ENCODE data around the gene DIPK1B. TPM values are rescaled to one million over a fixed set of nuclear protein-coding genes. Genes with fewer than 3 reads are reported as not detected.

DIPK1B gene
- total RNA-seq, 1 experiment from 2014 or later, result 4.0 TPM

GRCh38 chr9:136693135-136693489 is 19.3 kb upstream of the DIPK1B start:
- CTCF ChIA-PET, result interaction anchor here (0.5 to 1.1 kb wide), 4 partner anchors 22 to 600 kb away, joined by 3 to 9 read pairs (median 3); no protein-coding TSS in a partner anchor
- no TSS peak for BruUV-seq (replicated peaks)
- H3K9me3 Mint-ChIP-seq (ENCODE audit: low read depth, unreplicated experiment), result no peaks in the 10 kb centered on the region
- peaks cover 18% of the 10 kb centered on the region for H3K36me3 Mint-ChIP-seq (ENCODE audit: insufficient read depth, unreplicated experiment)
- H3K27me3 Mint-ChIP-seq (ENCODE audit: unreplicated experiment), result no peaks in the 10 kb centered on the region
- intact Hi-C loops (cut with micrococcal nuclease; ENCODE audit: unreplicated experiment), result no loop called here
- no peak for TF ChIP-seq CTCF (IDR thresholded peaks at IDR 0.05; ENCODE audit: unreplicated experiment)
- no peak overlapping the region for H3K27ac Mint-ChIP-seq (ENCODE audit: unreplicated experiment)
- H3K4me1 Mint-ChIP-seq (ENCODE audit: low read depth, unreplicated experiment), result peaks cover 36% of the 10 kb centered on the region
- no peak overlapping the region for H3K4me3 Mint-ChIP-seq (ENCODE audit: low read depth, unreplicated experiment)
- DNase-seq, result no peak

- Mint-ChIP-seq H3K27ac (ENCODE audit: unreplicated experiment) (no peak overlapping the region), H3K36me3 (ENCODE audit: insufficient read depth, unreplicated experiment) (peaks cover 18% of the 10 kb centered on the region), H3K4me1 (ENCODE audit: low read depth, unreplicated experiment) (peaks cover 36% of the 10 kb centered on the region), H3K27me3 (ENCODE audit: unreplicated experiment) (no peaks in the 10 kb centered on the region), H3K9me3 (ENCODE audit: low read depth, unreplicated experiment) (no peaks in the 10 kb centered on the region), H3K4me3 (ENCODE audit: low read depth, unreplicated experiment) (no peak overlapping the region)
- no peak for TF ChIP-seq CTCF (IDR thresholded peaks at IDR 0.05; ENCODE audit: unreplicated experiment)
- DNase-seq, result peak; percentile 88
- intact Hi-C loops (cut with micrococcal nuclease; ENCODE audit: unreplicated experiment), result no loop called here
- BruUV-seq (replicated peaks), result no TSS peak
- CTCF ChIA-PET, result interaction anchor here (0.5 to 1.1 kb wide), 5 partner anchors 22 to 600 kb away, joined by 3 to 9 read pairs (median 3); no protein-coding TSS in a partner anchor
These were observed 18.7 kb upstream of the DIPK1B start for GRCh38 chr9:136693490-136694162.

DNA sequence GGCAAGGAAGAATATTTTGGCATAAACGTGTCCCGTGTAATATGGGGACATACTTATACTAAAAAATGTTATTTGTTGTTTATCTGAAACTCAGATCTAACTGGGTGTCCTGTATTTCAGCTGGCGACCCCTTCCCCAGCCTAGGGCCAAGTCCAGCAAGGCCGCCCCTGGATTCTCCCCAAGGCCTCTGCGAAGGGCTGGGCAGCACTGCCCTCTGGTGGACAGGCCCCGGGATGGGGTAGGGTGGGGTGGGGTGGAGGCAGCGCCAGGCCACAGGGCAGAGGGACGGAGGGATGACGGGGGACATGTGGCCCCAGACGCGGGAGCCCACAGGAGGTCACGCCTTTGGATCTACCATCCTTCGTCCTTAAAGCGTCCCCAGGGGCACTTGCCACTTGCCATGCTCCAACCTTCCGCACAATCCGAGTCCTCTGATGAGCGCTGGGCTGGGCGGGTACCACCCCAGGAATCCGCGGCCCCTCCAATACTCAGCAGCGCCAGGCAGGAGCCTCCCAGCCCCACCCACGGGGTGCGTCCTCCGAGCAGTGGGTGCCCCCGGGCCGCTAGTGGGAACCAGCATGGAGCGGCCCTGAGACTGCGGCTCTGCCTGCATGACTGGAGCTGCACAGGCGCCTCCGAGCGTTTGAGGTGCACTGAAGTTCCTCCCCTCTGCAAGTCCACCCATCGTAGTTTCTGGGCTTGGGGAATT is 18.1 kb upstream of the DIPK1B start:
- peak; percentile 86 for TF ChIP-seq CTCF (IDR thresholded peaks at IDR 0.05; ENCODE audit: unreplicated experiment)
- no peak overlapping the region for H3K27ac Mint-ChIP-seq (ENCODE audit: unreplicated experiment)
- H3K9me3 Mint-ChIP-seq (ENCODE audit: low read depth, unreplicated experiment), result no peaks in the 10 kb centered on the region
- intact Hi-C loops (cut with micrococcal nuclease; ENCODE audit: unreplicated experiment), result no loop called here
- BruUV-seq (replicated peaks), result no TSS peak
- peak; percentile 73 for DNase-seq
- peaks cover 18% of the 10 kb centered on the region for H3K36me3 Mint-ChIP-seq (ENCODE audit: insufficient read depth, unreplicated experiment)
- CTCF ChIA-PET, result interaction anchor here (0.6 to 1.1 kb wide), 3 partner anchors 23 to 209 kb away, joined by 3 to 9 read pairs (median 3); no protein-coding TSS in a partner anchor
- H3K4me3 Mint-ChIP-seq (ENCODE audit: low read depth, unreplicated experiment), result no peak overlapping the region
- H3K27me3 Mint-ChIP-seq (ENCODE audit: unreplicated experiment), result no peaks in the 10 kb centered on the region
- peaks cover 36% of the 10 kb centered on the region for H3K4me1 Mint-ChIP-seq (ENCODE audit: low read depth, unreplicated experiment)

DNA sequence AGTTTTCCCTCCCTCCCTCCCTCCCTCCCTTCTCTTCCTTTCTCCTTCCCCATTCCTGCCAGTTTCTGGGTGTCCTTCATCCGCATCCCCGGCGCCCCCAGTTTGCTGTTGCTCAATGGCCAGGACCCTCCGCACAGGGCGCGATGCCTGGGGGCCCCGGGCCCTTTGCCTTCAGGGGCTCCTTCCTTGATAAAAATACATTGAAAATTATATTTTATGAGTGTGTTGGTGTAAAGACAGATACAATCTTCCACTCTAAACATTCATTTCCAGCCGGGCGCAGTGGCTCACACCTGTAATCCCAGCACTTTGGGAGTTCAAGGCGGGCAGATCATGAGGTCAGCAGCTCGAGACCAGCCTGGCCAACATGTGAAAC is 17.5 kb upstream of the DIPK1B start:
- peaks cover 18% of the 10 kb centered on the region for H3K36me3 Mint-ChIP-seq (ENCODE audit: insufficient read depth, unreplicated experiment)
- CTCF ChIA-PET, result no interaction called here

More for the DNA sequence above, 17.5 kb upstream of the DIPK1B start:
- Mint-ChIP-seq H3K9me3 (ENCODE audit: low read depth, unreplicated experiment) (no peaks in the 10 kb centered on the region), H3K27me3 (ENCODE audit: unreplicated experiment) (no peaks in the 10 kb centered on the region), H3K27ac (ENCODE audit: unreplicated experiment) (no peak overlapping the region), H3K4me1 (ENCODE audit: low read depth, unreplicated experiment) (peaks cover 36% of the 10 kb centered on the region), H3K4me3 (ENCODE audit: low read depth, unreplicated experiment) (peak overlapping the region; percentile 17)
- no TSS peak for BruUV-seq (replicated peaks)
- TF ChIP-seq CTCF (IDR thresholded peaks at IDR 0.05; ENCODE audit: unreplicated experiment), result no peak
- no peak for DNase-seq
- intact Hi-C loops (cut with micrococcal nuclease; ENCODE audit: unreplicated experiment), result no loop called here
